GM12874 (cell line): ENCODE results near the gene MTHFR.

Source experiments
- CTCF ChIP-seq: IDR thresholded peaks from 2 replicates; pipeline ENCODE4 v1.5.1; 2011; ENCODE audit warnings: low read depth, mild to moderate bottlenecking, control low read depth, low read length, moderate library complexity; ENCODE audit not compliant: insufficient read depth

Gene MTHFR

GRCh38 chr1:11787251-11787803 lies 18.4 kb downstream of the MTHFR start:
- TF ChIP-seq CTCF: no peak

GRCh38 chr1:11786168-11786567 lies 19.6 kb downstream of the MTHFR start:
- no peak for TF ChIP-seq CTCF

- TF ChIP-seq CTCF: peak; percentile 94
Measured at GRCh38 chr1:11784993-11785769, 20.6 kb downstream of the MTHFR start.

GRCh38 chr1:11784256-11784992 lies 21.3 kb downstream of the MTHFR start:
- no peak for TF ChIP-seq CTCF

GRCh38 chr1:11783556-11783955 lies 22.2 kb downstream of the MTHFR start:
- no peak for TF ChIP-seq CTCF

GRCh38 chr1:11782127-11782708 lies 23.5 kb downstream of the MTHFR start:
- TF ChIP-seq CTCF: no peak

GRCh38 chr1:11781297-11781696 lies 24.5 kb downstream of the MTHFR start:
- TF ChIP-seq CTCF: no peak
